ENCODE results near the gene TSHZ2.

TSHZ2 gene

DNA sequence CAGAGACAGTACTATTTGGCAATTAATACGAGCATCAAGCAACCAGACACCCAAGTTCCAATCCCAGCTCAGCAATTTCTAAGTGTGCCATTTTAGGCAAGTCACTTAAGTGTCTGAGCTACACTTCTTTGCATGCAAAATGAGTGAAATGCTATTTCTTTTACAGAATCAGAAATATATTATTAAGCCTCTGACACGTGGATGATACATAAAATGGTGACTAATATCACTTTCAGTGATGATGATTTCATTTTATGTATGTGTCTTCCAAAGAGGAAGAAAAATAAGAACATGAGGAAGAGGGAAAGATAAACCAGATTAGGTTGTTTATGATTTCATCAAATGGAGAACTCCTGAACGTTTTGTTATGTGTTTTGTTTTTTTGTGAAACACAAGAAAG, 158.6 kb downstream of the TSHZ2 start:
- no peak for DNase-seq (ENCODE audit: low read depth)
- H3K4me3 ChIP-seq (ENCODE audit: low read depth, low read length) = no peak overlapping the region
- TF ChIP-seq, protein P1, sequence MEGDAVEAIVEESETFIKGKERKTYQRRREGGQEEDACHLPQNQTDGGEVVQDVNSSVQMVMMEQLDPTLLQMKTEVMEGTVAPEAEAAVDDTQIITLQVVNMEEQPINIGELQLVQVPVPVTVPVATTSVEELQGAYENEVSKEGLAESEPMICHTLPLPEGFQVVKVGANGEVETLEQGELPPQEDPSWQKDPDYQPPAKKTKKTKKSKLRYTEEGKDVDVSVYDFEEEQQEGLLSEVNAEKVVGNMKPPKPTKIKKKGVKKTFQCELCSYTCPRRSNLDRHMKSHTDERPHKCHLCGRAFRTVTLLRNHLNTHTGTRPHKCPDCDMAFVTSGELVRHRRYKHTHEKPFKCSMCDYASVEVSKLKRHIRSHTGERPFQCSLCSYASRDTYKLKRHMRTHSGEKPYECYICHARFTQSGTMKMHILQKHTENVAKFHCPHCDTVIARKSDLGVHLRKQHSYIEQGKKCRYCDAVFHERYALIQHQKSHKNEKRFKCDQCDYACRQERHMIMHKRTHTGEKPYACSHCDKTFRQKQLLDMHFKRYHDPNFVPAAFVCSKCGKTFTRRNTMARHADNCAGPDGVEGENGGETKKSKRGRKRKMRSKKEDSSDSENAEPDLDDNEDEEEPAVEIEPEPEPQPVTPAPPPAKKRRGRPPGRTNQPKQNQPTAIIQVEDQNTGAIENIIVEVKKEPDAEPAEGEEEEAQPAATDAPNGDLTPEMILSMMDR (IDR thresholded peaks at IDR 0.05; ENCODE audit: low read depth, low read length, missing control alignments) = no peak

DNA sequence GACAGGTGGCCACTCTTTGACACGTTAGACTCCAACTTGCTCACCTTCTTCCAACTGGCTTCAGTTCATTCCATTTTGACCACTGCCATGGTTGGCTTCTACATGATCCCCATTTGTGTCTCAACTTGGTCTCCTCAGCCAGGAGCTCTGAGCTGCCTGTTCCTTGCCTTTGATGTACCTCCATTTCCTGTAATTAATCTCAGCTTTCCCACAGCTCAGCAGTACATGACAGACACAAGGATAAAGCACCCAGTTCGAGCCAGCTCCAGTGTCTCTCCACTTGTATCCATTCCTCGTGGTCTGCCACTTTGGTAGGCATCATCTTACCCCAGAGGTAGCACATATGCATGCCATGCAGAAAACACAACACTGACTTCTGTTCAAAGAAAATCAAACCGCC, 161.0 kb downstream of the TSHZ2 start:
- no peak for DNase-seq (ENCODE audit: low read depth)
- TF ChIP-seq, protein P1 (IDR thresholded peaks at IDR 0.05; ENCODE audit: low read depth, low read length, missing control alignments) = no peak
- no peak overlapping the region for H3K4me3 ChIP-seq (ENCODE audit: low read depth, low read length)

DNA sequence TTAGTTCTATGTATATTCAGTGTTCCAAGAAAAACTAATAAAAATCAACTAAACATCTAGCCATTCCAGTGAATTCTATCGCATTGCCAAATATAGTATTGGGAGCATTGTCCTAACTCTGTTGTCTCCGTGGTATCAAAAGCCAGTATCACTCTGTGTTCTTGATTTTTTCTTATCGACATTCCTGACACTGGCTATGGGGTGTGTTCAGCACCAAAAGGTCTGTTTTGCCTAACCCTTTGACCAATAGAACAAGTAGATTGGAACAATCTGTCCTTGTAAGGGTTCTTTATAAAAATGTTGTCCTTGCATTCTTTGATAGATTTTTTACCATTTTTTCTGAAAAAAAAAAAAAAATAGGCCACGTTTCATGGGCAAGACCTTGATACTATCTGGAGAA, 161.5 kb downstream of the TSHZ2 start:
- DNase-seq (ENCODE audit: low read depth) = no peak
- TF ChIP-seq, protein P1 (IDR thresholded peaks at IDR 0.05; ENCODE audit: low read depth, low read length, missing control alignments) = no peak
- H3K4me3 ChIP-seq (ENCODE audit: low read depth, low read length) = no peak overlapping the region

DNA sequence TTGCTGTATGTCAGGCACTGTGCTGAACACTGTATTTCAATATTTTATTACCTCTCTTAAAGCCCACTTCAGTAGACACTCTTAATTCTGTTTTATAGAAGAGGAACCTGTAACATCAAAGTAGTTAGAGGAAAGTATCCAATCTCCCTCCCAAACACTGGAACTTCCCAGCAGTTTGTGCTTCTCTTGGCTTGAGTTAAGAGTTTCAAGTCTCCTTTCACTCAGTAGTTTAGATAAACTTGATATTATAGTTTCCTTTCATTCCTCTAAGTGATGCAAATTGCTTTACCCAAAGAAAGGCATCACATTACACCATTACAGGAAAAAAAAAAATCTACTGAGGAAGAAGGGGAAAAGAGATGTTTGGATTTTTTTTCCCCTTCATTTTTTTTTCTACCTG, 164.3 kb downstream of the TSHZ2 start:
- no peak overlapping the region for H3K4me3 ChIP-seq (ENCODE audit: low read depth, low read length)
- TF ChIP-seq, protein P1 (IDR thresholded peaks at IDR 0.05; ENCODE audit: low read depth, low read length, missing control alignments) = no peak
- no peak for DNase-seq (ENCODE audit: low read depth)

DNA sequence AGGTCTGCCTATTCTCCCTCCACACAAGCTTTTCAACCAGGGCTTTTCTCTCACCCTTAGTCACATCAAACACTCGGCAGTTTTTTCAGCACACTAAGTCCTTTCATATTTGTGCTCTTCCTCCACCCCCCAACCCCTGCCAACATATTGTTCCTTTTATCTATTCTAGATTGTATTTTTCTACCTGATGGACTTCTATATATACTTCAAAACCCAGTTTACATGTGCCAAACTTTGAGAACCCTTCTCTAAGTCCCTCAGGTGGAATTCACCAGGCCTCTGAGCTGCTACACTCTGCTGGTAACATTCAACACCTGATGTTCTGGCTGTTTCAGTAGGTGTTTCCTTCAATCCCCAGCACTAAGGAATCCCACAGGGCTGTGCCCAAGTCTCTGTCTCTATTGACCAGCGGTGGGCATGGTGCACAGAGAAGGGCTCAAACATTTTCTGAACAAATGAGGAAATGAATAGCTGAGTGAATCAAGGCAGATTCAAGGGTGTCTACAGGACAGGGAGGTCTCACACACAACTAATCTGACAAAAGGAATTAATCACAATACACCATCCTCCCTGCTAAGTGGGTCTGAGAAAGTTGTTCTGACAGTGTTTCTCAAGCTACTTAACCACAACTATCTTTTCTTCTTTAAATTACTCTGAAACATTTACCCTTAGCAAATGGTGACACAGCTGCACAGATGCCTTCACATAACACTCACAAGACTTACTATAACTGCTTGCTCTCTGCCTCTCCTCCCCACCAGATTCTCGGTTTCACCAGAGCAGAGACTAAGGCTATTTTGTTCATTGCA, 166.5 kb downstream of the TSHZ2 start:
- TF ChIP-seq, protein P1 (IDR thresholded peaks at IDR 0.05; ENCODE audit: low read depth, low read length, missing control alignments) = no peak
- no peak overlapping the region for H3K4me3 ChIP-seq (ENCODE audit: low read depth, low read length)
- DNase-seq (ENCODE audit: low read depth) = peak; percentile 77

DNA sequence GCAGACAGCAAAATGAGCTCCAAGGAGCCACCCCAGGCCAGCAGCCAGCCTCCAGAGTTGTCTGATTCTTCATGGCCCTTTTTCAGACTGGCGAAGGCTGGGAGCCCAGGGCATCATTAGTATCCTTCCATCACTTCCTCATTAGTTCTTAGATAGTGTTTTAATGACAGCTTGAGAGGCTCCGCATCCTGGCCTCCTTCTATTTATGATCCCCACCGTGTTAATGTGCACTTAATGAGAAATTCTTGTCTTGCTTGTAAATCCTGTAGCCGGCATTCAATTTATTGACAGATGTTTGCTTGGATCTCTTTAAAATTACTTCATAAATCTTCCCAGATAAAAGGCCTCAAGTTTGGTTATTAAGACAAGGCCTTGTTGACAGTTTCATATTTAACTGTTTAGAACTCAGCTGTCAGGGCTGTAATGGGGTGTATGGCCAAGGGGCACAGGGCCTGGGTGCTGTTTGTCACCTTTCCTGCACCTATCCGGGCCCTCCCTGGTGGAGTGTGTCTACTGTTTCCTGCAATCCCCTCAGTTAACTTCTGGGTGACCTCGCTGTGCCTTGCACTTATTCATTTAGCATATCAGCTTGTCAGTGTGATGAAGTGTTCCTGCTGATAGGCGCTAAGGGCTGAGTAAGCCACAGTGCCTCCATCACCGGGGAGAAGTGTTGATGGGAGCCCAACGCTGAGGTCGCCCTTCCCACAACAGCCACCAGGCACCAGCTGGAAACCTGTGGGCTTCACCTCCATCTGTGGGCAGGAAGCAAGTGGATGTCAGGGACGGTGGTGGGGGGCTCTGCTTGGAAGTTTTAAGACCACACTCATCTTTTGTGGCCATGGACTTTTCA, 169.3 kb downstream of the TSHZ2 start:
- no peak overlapping the region for H3K4me3 ChIP-seq (ENCODE audit: low read depth, low read length)
- DNase-seq (ENCODE audit: low read depth) = no peak
- TF ChIP-seq, protein P1 (IDR thresholded peaks at IDR 0.05; ENCODE audit: low read depth, low read length, missing control alignments) = no peak

All from GM12864 (cell line).